ENCODE measurements around the gene CEP85L. TPM values are rescaled to one million over a fixed set of nuclear protein-coding genes. Genes with fewer than 3 reads are reported as not detected.

Gene CEP85L
- total and polyA plus RNA-seq, 2 of the 4 experiments (the other 2 are of a cell fraction): 2.3 to 25.6 TPM

GRCh38 chr6:118602300-118602699 lies 49.1 kb downstream of the CEP85L start:
- no TSS peak for BruUV-seq (replicated peaks)
- in situ Hi-C loops (cut with MboI; ENCODE audit: low sequenced_read_pairs): no loop called here
- CTCF ChIA-PET: no interaction called here
- Histone ChIP-seq H3K14ac (replicated peaks; ENCODE audit: low read depth, low read length) (no peak overlapping the region), H3K4ac (ENCODE audit: low read depth, low read length) (no peak overlapping the region), H2AFZ (replicated peaks; ENCODE audit: low read length, poor library complexity) (no peak overlapping the region), H3K18ac (ENCODE audit: low read depth, low read length) (no peak overlapping the region), H2BK20ac (ENCODE audit: low read depth, low read length) (no peak overlapping the region), H3K27me3 (ENCODE audit: control insufficient read depth, insufficient read depth, low read length) (no peaks in the 10 kb centered on the region), H3K9me3 (ENCODE audit: control insufficient read depth, insufficient read depth, low read length) (no peaks in the 10 kb centered on the region), H3K9me1 (ENCODE audit: insufficient read depth, low read length) (no peaks in the 10 kb centered on the region), H2AK5ac (ENCODE audit: low read depth, low read length) (no peak overlapping the region), H3K4me2 (ENCODE audit: low read depth, low read length) (no peak overlapping the region), H3K23ac (ENCODE audit: low read depth, low read length) (no peak overlapping the region), H3K79me1 (ENCODE audit: low read depth in 1 of 2, low read length in 2 of 2) (peaks cover 16 to 23% of the 10 kb centered on the region in 2 experiments), H3K4me1 (ENCODE audit: control insufficient read depth, insufficient read depth, low read length) (no peaks in the 10 kb centered on the region), H4K5ac (ENCODE audit: low read depth, low read length) (no peak overlapping the region), H3K36me3 (ENCODE audit: control insufficient read depth, insufficient read depth, low read length) (no peaks in the 10 kb centered on the region), H2BK15ac (ENCODE audit: low read depth, low read length) (no peak overlapping the region), H2BK5ac (ENCODE audit: low read depth, low read length, poor library complexity, severe bottlenecking) (no peak overlapping the region), H3K4me3 (ENCODE audit: insufficient read depth, low read depth, low read length) (no peak overlapping the region), H3K56ac (ENCODE audit: extremely low read depth, insufficient read depth, low read length) (no peak overlapping the region), H4K8ac (ENCODE audit: low read depth in 2 of 2, low read length in 2 of 2) (no peak overlapping the region), H4K20me1 (ENCODE audit: insufficient read depth, low read length) (no peaks in the 10 kb centered on the region), H2AK9ac (replicated peaks; ENCODE audit: low read depth, low read length, poor library complexity) (no peak overlapping the region), H3K9ac (ENCODE audit: low read depth, low read length) (no peak overlapping the region), H3K27ac (ENCODE audit: insufficient read depth, low read length) (no peak overlapping the region), H2BK120ac (ENCODE audit: low read depth, low read length) (no peak overlapping the region), H4K91ac (ENCODE audit: insufficient read depth, low read depth, low read length) (no peak overlapping the region)
- intact Hi-C loops (cut with micrococcal nuclease): no loop called here
- ATAC-seq (ENCODE audit: low read depth) (no peak), DNase-seq (no peak)
- no CpG with 5 or more reads among the region's 2 CpGs for WGBS, 2 experiments (ENCODE audit: extremely low coverage in 2 of 2, insufficient read length in 1 of 2)
- no peak for TF ChIP-seq RFX5 (IDR thresholded peaks at IDR 0.05; ENCODE audit: low read depth, low read length)
- no peak for TF ChIP-seq NFE2L2 (IDR thresholded peaks at IDR 0.05; ENCODE audit: low read depth, low read length)
- TF ChIP-seq CEBPB (IDR thresholded peaks at IDR 0.05; ENCODE audit: low read depth, low read length): no peak
- no peak for TF ChIP-seq FOS (IDR thresholded peaks at IDR 0.05; ENCODE audit: low read depth, low read length)
- no peak for TF ChIP-seq BHLHE40 (IDR thresholded peaks at IDR 0.05; ENCODE audit: low read depth, low read length)
- TF ChIP-seq USF2 (IDR thresholded peaks at IDR 0.05; ENCODE audit: low read depth, low read length): no peak
- TF ChIP-seq POLR2A (IDR thresholded peaks at IDR 0.05; ENCODE audit: low read depth, low read length): no peak
- dilution Hi-C loops (cut with HindIII; ENCODE audit: low sequenced_read_pairs, unreplicated experiment): no loop called here
- POLR2A ChIA-PET (ENCODE audit: unreplicated experiment): interaction anchor here (0.6 kb wide), 1 partner anchor 454 kb away, joined by 3 read pairs; no protein-coding TSS in a partner anchor
